Endodermal cell (in vitro differentiated cells): ENCODE data around the gene SPNS2. TPM values are rescaled to one million over a fixed set of nuclear protein-coding genes. Genes with fewer than 3 reads are reported as not detected.

Experiments
- DNase-seq: peaks from one replicate; pipeline ENCODE4 v3.0.0-alpha.2; 2017
- H3K27ac ChIP-seq: 2 replicates; pipeline ENCODE4 v1.5.1; 2013; ENCODE audit warnings: mild to moderate bottlenecking, low read depth, low read length, moderate library complexity
- H3K27me3 ChIP-seq: 2 replicates; pipeline ENCODE4 v1.6.1; 2013; ENCODE audit warnings: mild to moderate bottlenecking, low read length, moderate library complexity; ENCODE audit not compliant: insufficient read depth, control insufficient read depth, poor library complexity, severe bottlenecking
- H3K36me3 ChIP-seq: 2 replicates; pipeline ENCODE4 v1.7.0; 2013; ENCODE audit warnings: mild to moderate bottlenecking, low read length, moderate library complexity; ENCODE audit not compliant: control insufficient read depth, insufficient read depth
- H3K4me1 ChIP-seq: one replicate; pipeline ENCODE4 v1.7.0; 2013; ENCODE audit warnings: low read length; ENCODE audit not compliant: control insufficient read depth, insufficient read depth
- H3K4me3 ChIP-seq: 2 replicates; pipeline ENCODE4 v1.5.1; 2013; ENCODE audit warnings: mild to moderate bottlenecking, low read length, moderate library complexity
- H3K9ac ChIP-seq: 2 replicates; pipeline ENCODE4 v1.6.1; 2013; ENCODE audit warnings: mild to moderate bottlenecking, low read length, moderate library complexity; ENCODE audit not compliant: poor library complexity, severe bottlenecking; ENCODE audit errors: extremely low read depth
- H3K9me3 ChIP-seq: 2 replicates; pipeline ENCODE4 v1.6.1; 2013; ENCODE audit warnings: mild to moderate bottlenecking, low read length, moderate library complexity; ENCODE audit not compliant: control insufficient read depth
- H3K27ac Mint-ChIP-seq: 2 replicates; pipeline ENCODE4 v1.8.0; 2020; ENCODE audit warnings: mixed read lengths
- H3K27me3 Mint-ChIP-seq: 2 replicates; pipeline ENCODE4 v1.8.0; 2021; ENCODE audit warnings: mild to moderate bottlenecking, mixed read lengths; ENCODE audit not compliant: insufficient read depth
- H3K36me3 Mint-ChIP-seq: 2 replicates; pipeline ENCODE4 v1.8.0; 2020; ENCODE audit warnings: low read depth, mixed read lengths
- H3K4me1 Mint-ChIP-seq: 2 replicates; pipeline ENCODE4 v1.8.0; 2020; ENCODE audit warnings: mixed read lengths
- H3K4me3 Mint-ChIP-seq: 2 replicates; pipeline ENCODE4 v1.8.0; 2020; ENCODE audit warnings: mild to moderate bottlenecking, moderate library complexity, mixed read lengths
- H3K9me3 Mint-ChIP-seq: 2 replicates; pipeline ENCODE4 v1.8.0; 2020; ENCODE audit warnings: mild to moderate bottlenecking, mixed read lengths
- WGBS, 2 experiments: methylation state at CpG; one replicate each; pipeline versions ENCODE4 v1.1.5 to v1.1.7; 2013; ENCODE audit warnings: missing lambda C conversion rate in 2 of 2, mixed read lengths in 1 of 2; ENCODE audit not compliant: insufficient coverage in 1 of 2, insufficient read length in 1 of 2; 5-methylcytosine and 5-hydroxymethylcytosine counted together
- total RNA-seq, 2 donors: library from RNA; stranded (reverse); fragmentation: NEBNext Ultra II Directional in 1 of 2; extraction: Animal tissue kit (Norgen Biotek cat#: 25700) in 1 of 2; gene quantifications; 2 replicates in 1 of 2; 3 replicates in 1 of 2; pipeline ENCODE4 v1.2.1, GENCODE V29; 2021
- TF ChIP-seq, protein P1 (sequence below): fragments of 200-600 bp; sonication (generic); conservative IDR thresholded peaks from 2 replicates; pipeline ENCODE4 v1.5.0; 2021; ENCODE audit warnings: antibody characterized with exemption, mild to moderate bottlenecking

The SPNS2 gene
- total RNA-seq, 2 donors from 2014 or later = 0.09 TPM; not detected in 1

DNA sequence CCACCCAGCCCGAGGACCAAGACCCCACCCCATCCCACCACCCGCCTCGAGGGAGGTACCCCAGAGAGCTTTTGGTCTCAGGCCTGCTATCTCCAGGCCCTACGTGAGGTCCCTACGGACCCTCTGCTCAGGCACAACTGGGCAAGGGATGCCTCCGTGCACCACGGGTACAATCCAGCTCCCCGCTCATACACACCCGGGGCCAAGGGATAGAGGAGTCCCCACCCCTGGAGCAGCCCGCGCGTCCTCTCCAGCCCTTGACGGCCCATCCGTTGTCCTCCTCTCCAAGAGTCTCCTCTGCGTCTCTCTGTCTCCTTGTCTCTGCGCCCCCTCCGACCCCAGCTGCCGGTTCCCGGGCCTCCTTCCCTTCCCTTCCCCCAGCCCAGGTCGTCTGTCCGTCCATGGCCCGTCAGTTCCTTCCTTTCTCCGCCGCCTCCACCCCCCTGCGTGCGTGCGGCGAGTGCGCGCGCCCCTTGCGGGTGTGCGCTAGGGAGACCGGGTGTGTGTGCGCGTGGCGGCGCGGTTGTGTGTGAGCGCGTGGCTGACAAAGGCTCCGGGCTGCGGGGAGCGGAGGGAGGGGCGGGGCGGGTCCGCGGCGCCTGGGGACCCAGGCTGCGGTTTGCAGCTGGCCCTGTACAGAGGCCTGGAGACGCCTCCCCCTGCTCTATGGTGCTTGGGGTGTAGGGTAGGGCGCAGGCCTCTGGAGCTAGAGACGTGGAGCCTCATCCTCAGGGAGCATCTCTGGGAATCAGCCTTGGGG lies 930 bp downstream of the SPNS2 start:
- no peak overlapping the region for H3K27ac ChIP-seq
- no peaks in the 10 kb centered on the region for H3K36me3 Mint-ChIP-seq
- no peak overlapping the region for H3K9ac ChIP-seq
- WGBS, 2 experiments = 5 to 9% methylated on average over 15 to 52 of the region's 53 CpGs
- peaks cover 52% of the 10 kb centered on the region for H3K27me3 ChIP-seq
- no peaks in the 10 kb centered on the region for H3K36me3 ChIP-seq
- no peak overlapping the region for H3K27ac Mint-ChIP-seq
- no peaks in the 10 kb centered on the region for H3K4me1 ChIP-seq
- DNase-seq = peak; percentile 80
- H3K4me3 Mint-ChIP-seq = peak overlapping the region; percentile 57
- no peaks in the 10 kb centered on the region for H3K9me3 Mint-ChIP-seq
- no peaks in the 10 kb centered on the region for H3K9me3 ChIP-seq
- peaks cover 7% of the 10 kb centered on the region for H3K4me1 Mint-ChIP-seq
- peaks cover 59% of the 10 kb centered on the region for H3K27me3 Mint-ChIP-seq
- no peak overlapping the region for H3K4me3 ChIP-seq
- TF ChIP-seq, protein P1, sequence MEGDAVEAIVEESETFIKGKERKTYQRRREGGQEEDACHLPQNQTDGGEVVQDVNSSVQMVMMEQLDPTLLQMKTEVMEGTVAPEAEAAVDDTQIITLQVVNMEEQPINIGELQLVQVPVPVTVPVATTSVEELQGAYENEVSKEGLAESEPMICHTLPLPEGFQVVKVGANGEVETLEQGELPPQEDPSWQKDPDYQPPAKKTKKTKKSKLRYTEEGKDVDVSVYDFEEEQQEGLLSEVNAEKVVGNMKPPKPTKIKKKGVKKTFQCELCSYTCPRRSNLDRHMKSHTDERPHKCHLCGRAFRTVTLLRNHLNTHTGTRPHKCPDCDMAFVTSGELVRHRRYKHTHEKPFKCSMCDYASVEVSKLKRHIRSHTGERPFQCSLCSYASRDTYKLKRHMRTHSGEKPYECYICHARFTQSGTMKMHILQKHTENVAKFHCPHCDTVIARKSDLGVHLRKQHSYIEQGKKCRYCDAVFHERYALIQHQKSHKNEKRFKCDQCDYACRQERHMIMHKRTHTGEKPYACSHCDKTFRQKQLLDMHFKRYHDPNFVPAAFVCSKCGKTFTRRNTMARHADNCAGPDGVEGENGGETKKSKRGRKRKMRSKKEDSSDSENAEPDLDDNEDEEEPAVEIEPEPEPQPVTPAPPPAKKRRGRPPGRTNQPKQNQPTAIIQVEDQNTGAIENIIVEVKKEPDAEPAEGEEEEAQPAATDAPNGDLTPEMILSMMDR = no peak

DNA sequence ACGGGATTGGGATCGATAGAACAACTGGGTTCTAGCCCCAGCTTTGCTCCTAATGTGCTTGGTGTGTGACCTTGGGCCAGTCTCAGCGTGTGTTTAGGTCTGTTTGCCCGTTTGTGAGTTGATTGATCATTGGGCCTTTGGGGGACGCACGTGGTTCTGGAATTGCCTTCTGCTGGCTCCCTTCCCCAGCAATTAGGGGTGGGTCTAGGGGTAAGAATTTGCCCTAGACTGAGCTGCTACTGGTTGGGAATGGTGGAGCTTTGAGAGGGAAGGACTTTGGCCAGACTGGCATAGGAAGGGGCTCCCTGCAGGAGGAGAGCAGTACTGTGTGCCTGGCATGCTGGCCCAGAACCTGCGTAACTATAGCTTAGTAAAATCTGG lies 1.5 kb downstream of the SPNS2 start:
- H3K9ac ChIP-seq = no peak overlapping the region
- H3K4me3 ChIP-seq = no peak overlapping the region
- H3K27ac ChIP-seq = no peak overlapping the region
- no peaks in the 10 kb centered on the region for H3K9me3 Mint-ChIP-seq
- H3K27me3 ChIP-seq = peaks cover 52% of the 10 kb centered on the region
- no peak for DNase-seq
- peaks cover 7% of the 10 kb centered on the region for H3K4me1 Mint-ChIP-seq
- no peak overlapping the region for H3K27ac Mint-ChIP-seq
- H3K9me3 ChIP-seq = no peaks in the 10 kb centered on the region
- WGBS, 2 experiments = 48 to 52% methylated on average over 4 to 7 of the region's 7 CpGs
- peaks cover 59% of the 10 kb centered on the region for H3K27me3 Mint-ChIP-seq
- H3K4me1 ChIP-seq = no peaks in the 10 kb centered on the region
- H3K4me3 Mint-ChIP-seq = peak overlapping the region; percentile 57
- no peaks in the 10 kb centered on the region for H3K36me3 Mint-ChIP-seq
- TF ChIP-seq, protein P1 = peak; percentile 23
- no peaks in the 10 kb centered on the region for H3K36me3 ChIP-seq

DNA sequence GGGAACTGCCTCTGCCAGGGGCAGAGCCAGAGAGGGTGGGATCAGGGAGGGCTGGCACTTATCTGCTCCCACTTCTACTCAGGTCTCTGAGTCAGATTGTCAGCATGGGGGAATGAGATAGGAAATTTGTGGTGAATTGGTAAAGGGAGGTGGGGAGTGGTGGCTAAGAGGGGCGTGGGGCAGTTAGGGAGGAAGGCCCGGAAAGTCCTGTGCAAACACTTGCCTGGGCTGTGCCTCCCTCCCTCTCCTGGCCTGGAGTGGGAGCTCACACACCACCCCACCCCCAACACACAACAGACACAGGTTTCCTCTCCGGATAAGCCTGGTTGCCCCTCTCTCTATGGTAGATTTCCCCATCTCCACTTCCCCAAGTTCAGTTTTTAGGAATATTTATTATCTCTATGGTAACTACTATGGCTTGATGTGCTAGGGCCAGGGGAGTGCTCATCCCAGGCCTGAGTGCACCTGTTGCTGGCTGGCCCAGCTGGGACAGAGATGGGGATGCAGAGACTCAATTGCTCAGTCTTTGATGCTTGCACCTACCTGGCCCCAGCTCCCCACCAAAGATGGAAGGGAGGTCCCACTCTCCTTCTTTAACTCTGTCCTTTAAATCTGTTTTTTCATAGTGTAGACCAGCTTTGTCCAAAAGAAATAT lies 2.7 kb downstream of the SPNS2 start:
- TF ChIP-seq, protein P1 = no peak
- H3K9ac ChIP-seq = no peak overlapping the region
- no peaks in the 10 kb centered on the region for H3K4me1 ChIP-seq
- DNase-seq = no peak
- Mint-ChIP-seq H3K4me1 (peaks cover 9% of the 10 kb centered on the region), H3K4me3 (no peak overlapping the region), H3K36me3 (no peaks in the 10 kb centered on the region), H3K27me3 (peaks cover 54% of the 10 kb centered on the region), H3K9me3 (no peaks in the 10 kb centered on the region), H3K27ac (no peak overlapping the region)
- no peaks in the 10 kb centered on the region for H3K9me3 ChIP-seq
- H3K27ac ChIP-seq = no peak overlapping the region
- H3K27me3 ChIP-seq = peaks cover 49% of the 10 kb centered on the region
- no peak overlapping the region for H3K4me3 ChIP-seq
- H3K36me3 ChIP-seq = no peaks in the 10 kb centered on the region
- 100% methylated on average over 1 of the region's 3 CpGs; no CpG with 5 or more reads in 1 of the 2 experiments for WGBS, 2 experiments
